HG03060 (cell line): ENCODE data around the gene HAVCR1.
A peak's percentile ranks its signal among the peaks of the same experiment; 100 is the strongest.
"Not testable (repeated sequence)": the region's sequence is repeated elsewhere in the genome, so short reads cannot be mapped to it uniquely, and the experiment has no call there.

Experiments
- ATAC-seq: cut with Tn5 transposase; IDR thresholded peaks from one replicate; pipeline ENCODE4 v1.9.1; 2021; ENCODE audit warnings: low read depth, moderate number of reproducible peaks; ENCODE audit not compliant: unreplicated experiment

The HAVCR1 gene

GRCh38 chr5:157059093-157059539 lies at the start of gene HAVCR1:
Gene HAVCR1 (minus strand): TSS chr5:157059116. CDS start chr5:157057943, 1,173 bp downstream.
- peak; percentile 51 for ATAC-seq

- no peak for ATAC-seq
These were observed 48.6 kb upstream of the HAVCR1 start for GRCh38 chr5:157107508-157107907.

- ATAC-seq: no peak
These were observed 47.9 kb upstream of the HAVCR1 start for GRCh38 chr5:157106630-157107461.

GRCh38 chr5:157100140-157100679 lies 41.3 kb upstream of the HAVCR1 start:
- no peak for ATAC-seq

GRCh38 chr5:157088342-157088990 lies 29.6 kb upstream of the HAVCR1 start:
- ATAC-seq: peak; percentile 52

- no peak for ATAC-seq
These were observed 27.9 kb upstream of the HAVCR1 start for GRCh38 chr5:157086751-157087359.

- no peak for ATAC-seq
These were observed 27.0 kb upstream of the HAVCR1 start for GRCh38 chr5:157085930-157086329.

- ATAC-seq: no peak
These were observed 21.4 kb upstream of the HAVCR1 start for GRCh38 chr5:157080286-157080685.

- no peak for ATAC-seq
These were observed 17.6 kb upstream of the HAVCR1 start for GRCh38 chr5:157076558-157076957.

- ATAC-seq: no peak
These were observed 13.6 kb upstream of the HAVCR1 start for GRCh38 chr5:157072508-157072907.

GRCh38 chr5:157069949-157070348 lies 11.0 kb upstream of the HAVCR1 start:
- no peak for ATAC-seq

- no peak for ATAC-seq
These were observed 9.9 kb upstream of the HAVCR1 start for GRCh38 chr5:157068785-157069184.

- ATAC-seq: no peak
These were observed 9.4 kb upstream of the HAVCR1 start for GRCh38 chr5:157068339-157068738.

- ATAC-seq: no peak
These were observed 8.1 kb upstream of the HAVCR1 start for GRCh38 chr5:157067005-157067404.

GRCh38 chr5:157066080-157066479 lies 7.2 kb upstream of the HAVCR1 start:
- ATAC-seq: no peak

GRCh38 chr5:157063776-157064430 lies 5.0 kb upstream of the HAVCR1 start:
- no peak for ATAC-seq

- ATAC-seq: no peak
These were observed 975 bp upstream of the HAVCR1 start for GRCh38 chr5:157059891-157060290.

GRCh38 chr5:157057459-157058370 lies 1.2 kb downstream of the HAVCR1 start:
- no peak for ATAC-seq

- not testable (repeated sequence) for ATAC-seq
These were observed 2.1 kb downstream of the HAVCR1 start for GRCh38 chr5:157056848-157057247.
